WTC11 (cell line): ENCODE data around the gene PDS5A. TPM values are rescaled to one million over a fixed set of nuclear protein-coding genes. Genes with fewer than 3 reads are reported as not detected.
A peak's percentile ranks its signal among the peaks of the same experiment; 100 is the strongest.

Experiments
- ATAC-seq: fragments of 200-7000 bp; cut with Tn5 transposase; 2 replicates; pipeline ENCODE4 v1.10.0; 2021; ENCODE audit warnings: mild to moderate bottlenecking, moderate library complexity
- CTCF ChIA-PET: fragments of 300-600 bp; sonication (Branson Sonifier 250); formaldehyde crosslinking; loops from one replicate; lab custom pipeline; 2021; ENCODE audit warnings: antibody characterized with exemption; lab: Charles Lee
- POLR2A ChIA-PET: fragments of 350-600 bp; sonication (Branson Sonifier 250); formaldehyde crosslinking; loops from one replicate; lab custom pipeline; 2021; ENCODE audit warnings: antibody characterized with exemption; lab: Charles Lee
- DNase-seq: peaks from one replicate; pipeline ENCODE4 v3.0.0; 2021; ENCODE audit warnings: low spot score
- H3K27ac Mint-ChIP-seq: 2 replicates; pipeline ENCODE4 v1.8.0; 2021; ENCODE audit warnings: mixed read lengths
- H3K27me3 Mint-ChIP-seq: 2 replicates; pipeline ENCODE4 v1.8.0; 2021; ENCODE audit warnings: low read depth, mild to moderate bottlenecking, moderate library complexity, mixed read lengths
- H3K36me3 Mint-ChIP-seq: 2 replicates; pipeline ENCODE4 v1.8.0; 2021; ENCODE audit warnings: mixed read lengths
- H3K4me1 Mint-ChIP-seq: 2 replicates; pipeline ENCODE4 v1.8.0; 2022; ENCODE audit warnings: mixed read lengths
- H3K4me3 Mint-ChIP-seq: 2 replicates; pipeline ENCODE4 v1.8.0; 2021; ENCODE audit warnings: mild to moderate bottlenecking, moderate library complexity, mixed read lengths
- H3K9me3 Mint-ChIP-seq: 2 replicates; pipeline ENCODE4 v1.8.0; 2021; ENCODE audit warnings: mixed read lengths
- CREM ChIP-seq: sonication (generic); formaldehyde crosslinking; IDR thresholded peaks from 2 replicates; pipeline ENCODE4 v1.8.1; 2022; ENCODE audit warnings: mild to moderate bottlenecking, missing genetic modification reagents, moderate library complexity
- CTCF ChIP-seq: fragments of 200-600 bp; IDR thresholded peaks from 2 replicates; pipeline ENCODE4 v1.8.0; 2022; ENCODE audit warnings: antibody characterized with exemption
- E2F5 ChIP-seq: sonication (generic); formaldehyde crosslinking; IDR thresholded peaks from 2 replicates; pipeline ENCODE4 v1.8.1; 2022; ENCODE audit warnings: mild to moderate bottlenecking, moderate library complexity, missing genetic modification reagents
- GABPB1 ChIP-seq: sonication (generic); formaldehyde crosslinking; IDR thresholded peaks from 2 replicates; pipeline ENCODE4 v1.8.1; 2023; ENCODE audit warnings: mild to moderate bottlenecking, missing genetic modification reagents
- GTF2I ChIP-seq: fragments of 250-450 bp; sonication (Bioruptor Pico); conservative IDR thresholded peaks from 2 replicates; pipeline ENCODE4 v1.4.0; 2021; ENCODE audit warnings: mild to moderate bottlenecking
- MXD4 ChIP-seq: fragments of 250-450 bp; sonication (Bioruptor Pico); IDR thresholded peaks from 2 replicates; pipeline ENCODE4 v1.8.0; 2021; ENCODE audit warnings: mild to moderate bottlenecking, moderate library complexity, borderline replicate concordance
- MYBL2 ChIP-seq: sonication (generic); formaldehyde crosslinking; IDR thresholded peaks from 2 replicates; pipeline ENCODE4 v1.8.1; 2023; ENCODE audit warnings: mild to moderate bottlenecking, moderate library complexity, missing genetic modification reagents
- NR3C1 ChIP-seq: sonication (generic); formaldehyde crosslinking; conservative IDR thresholded peaks from 2 replicates; pipeline ENCODE4 v1.8.1; 2023; ENCODE audit warnings: low read depth, mild to moderate bottlenecking, missing genetic modification reagents
- SMAD4 ChIP-seq: sonication (generic); formaldehyde crosslinking; IDR thresholded peaks from 2 replicates; pipeline ENCODE4 v1.8.0; 2022; ENCODE audit warnings: mild to moderate bottlenecking, missing genetic modification reagents
- SOX15 ChIP-seq: fragments of 250-450 bp; sonication (Bioruptor Pico); IDR thresholded peaks from 2 replicates; pipeline ENCODE4 v1.9.0; 2021; ENCODE audit warnings: mild to moderate bottlenecking
- TEAD1 ChIP-seq: sonication (generic); formaldehyde crosslinking; IDR thresholded peaks from 2 replicates; pipeline ENCODE4 v1.8.0; 2022; ENCODE audit warnings: mild to moderate bottlenecking, missing genetic modification reagents
- TP53 ChIP-seq: sonication (generic); formaldehyde crosslinking; IDR thresholded peaks from 2 replicates; pipeline ENCODE4 v1.8.1; 2023; ENCODE audit warnings: mild to moderate bottlenecking, missing genetic modification reagents
- USF2 ChIP-seq: sonication (generic); formaldehyde crosslinking; IDR thresholded peaks from 2 replicates; pipeline ENCODE4 v1.8.1; 2023; ENCODE audit warnings: mild to moderate bottlenecking, missing genetic modification reagents, moderate library complexity
- ZBTB43 ChIP-seq: sonication (generic); formaldehyde crosslinking; IDR thresholded peaks from 2 replicates; pipeline ENCODE4 v1.8.1; 2023; ENCODE audit warnings: mild to moderate bottlenecking, missing genetic modification reagents
- ZNF138 ChIP-seq: sonication (generic); formaldehyde crosslinking; conservative IDR thresholded peaks from 2 replicates; pipeline ENCODE4 v1.8.1; 2022; ENCODE audit warnings: mild to moderate bottlenecking, moderate library complexity, missing genetic modification reagents
- ZNF317 ChIP-seq: sonication (generic); formaldehyde crosslinking; IDR thresholded peaks from 2 replicates; pipeline ENCODE4 v1.8.1; 2023; ENCODE audit warnings: low read depth, mild to moderate bottlenecking, moderate library complexity, missing genetic modification reagents, borderline replicate concordance
- ZNF396 ChIP-seq: fragments of 250-450 bp; sonication (Bioruptor Pico); IDR thresholded peaks from 2 replicates; pipeline ENCODE4 v1.8.0; 2021; ENCODE audit warnings: mild to moderate bottlenecking, moderate library complexity, borderline replicate concordance
- ZNF425 ChIP-seq: fragments of 250-450 bp; sonication (Bioruptor Pico); conservative IDR thresholded peaks from 2 replicates; pipeline ENCODE4 v1.9.0; 2021; ENCODE audit warnings: mild to moderate bottlenecking
- total RNA-seq: library from RNA; stranded (reverse); gene quantifications from 3 replicates; pipeline ENCODE4 v1.2.3, GENCODE V29; 2021

Gene PDS5A
- total RNA-seq, 1 experiment from 2014 or later, result 61.7 TPM

- TF ChIP-seq TEAD1 (CRISPR knock-in tag) (no peak), GABPB1 (CRISPR knock-in tag) (no peak)
These were observed 84.0 kb downstream of the PDS5A start (continued) for GRCh38 chr4:39893693-39894072.

GRCh38 chr4:39892988-39893692 is 84.6 kb downstream of the PDS5A start:
- no peak overlapping the region for H3K4me3 Mint-ChIP-seq
- ATAC-seq, result no peak
- H3K9me3 Mint-ChIP-seq, result no peaks in the 10 kb centered on the region
- no peak for TF ChIP-seq SMAD4 (CRISPR knock-in tag)
- no peak for TF ChIP-seq ZNF396 (CRISPR knock-in tag)
- TF ChIP-seq TP53, result no peak
- TF ChIP-seq ZNF425 (CRISPR knock-in tag), result no peak
- TF ChIP-seq NR3C1 (CRISPR knock-in tag), result no peak
- TF ChIP-seq E2F5 (CRISPR knock-in tag), result no peak
- TF ChIP-seq ZBTB43 (CRISPR knock-in tag), result no peak
- no peak for TF ChIP-seq GTF2I (CRISPR knock-in tag)
- no peak for TF ChIP-seq MXD4
- no peak for TF ChIP-seq ZNF138 (CRISPR knock-in tag)
- no peak for TF ChIP-seq GABPB1 (CRISPR knock-in tag)
- no peak for TF ChIP-seq USF2
- TF ChIP-seq CTCF, result no peak
- TF ChIP-seq, all 79 proteins: peak for 0
- Mint-ChIP-seq H3K4me1 (peaks cover 31% of the 10 kb centered on the region), H3K27me3 (no peaks in the 10 kb centered on the region), H3K36me3 (peaks cover 45% of the 10 kb centered on the region), H3K27ac (peak overlapping the region; percentile 25)
- ChIA-PET POLR2A (no interaction called here), CTCF (no interaction called here)
- DNase-seq, result no peak

- Mint-ChIP-seq H3K4me3 (peak overlapping the region; percentile 42), H3K27me3 (no peaks in the 10 kb centered on the region), H3K27ac (peak overlapping the region; percentile 95), H3K4me1 (peaks cover 25% of the 10 kb centered on the region), H3K36me3 (peaks cover 45% of the 10 kb centered on the region), H3K9me3 (peaks cover 5% of the 10 kb centered on the region)
- ATAC-seq, result peak; percentile 75
- ChIA-PET POLR2A (interaction anchor here (0.6 kb wide), 1 partner anchor 82 kb away, joined by 4 read pairs; no protein-coding TSS in a partner anchor), CTCF (interaction anchor here (0.8 kb wide), 1 partner anchor 89 kb away, joined by 3 read pairs; no protein-coding TSS in a partner anchor)
- TF ChIP-seq TP53 (no peak), MXD4 (no peak), MYBL2 (no peak), ZNF317 (no peak), SOX15 (no peak), CREM (CRISPR knock-in tag) (no peak)
- DNase-seq, result no peak
These were observed 88.5 kb downstream of the PDS5A start for GRCh38 chr4:39889226-39889625.
